IPS DF 19.7 (cell line): ENCODE results near the gene ITGA11.

Experiments
- DNase-seq: peaks from one replicate; pipeline ENCODE4 v3.0.0-alpha.2; 2013; ENCODE audit warnings: low read depth, low spot score

Gene ITGA11

GRCh38 chr15:68445351-68445750, 13.4 kb upstream of the ITGA11 start:
- no peak for DNase-seq

GRCh38 chr15:68444336-68444735, 12.4 kb upstream of the ITGA11 start:
- DNase-seq = no peak

- DNase-seq = no peak
Measured at GRCh38 chr15:68442903-68443302, 10.9 kb upstream of the ITGA11 start.

DNA sequence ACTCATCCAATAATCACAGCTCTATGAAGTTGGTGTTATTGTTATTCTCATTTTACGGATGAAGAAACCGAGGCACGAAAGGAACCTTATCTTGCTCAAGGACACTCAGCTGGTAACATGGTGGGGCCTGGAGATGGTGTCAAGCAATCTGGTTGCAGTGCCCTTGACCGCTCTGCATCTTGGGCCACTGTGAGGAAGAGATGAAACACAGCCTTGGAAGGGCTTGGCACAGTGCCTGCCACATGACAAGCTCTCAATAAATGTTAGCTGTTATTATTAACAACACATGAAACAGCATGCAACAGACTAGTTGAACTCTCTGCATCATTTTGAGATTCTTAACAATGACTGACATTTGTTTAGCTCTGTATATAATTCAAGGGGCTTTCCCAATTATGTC, 10.1 kb upstream of the ITGA11 start:
- DNase-seq = no peak

DNA sequence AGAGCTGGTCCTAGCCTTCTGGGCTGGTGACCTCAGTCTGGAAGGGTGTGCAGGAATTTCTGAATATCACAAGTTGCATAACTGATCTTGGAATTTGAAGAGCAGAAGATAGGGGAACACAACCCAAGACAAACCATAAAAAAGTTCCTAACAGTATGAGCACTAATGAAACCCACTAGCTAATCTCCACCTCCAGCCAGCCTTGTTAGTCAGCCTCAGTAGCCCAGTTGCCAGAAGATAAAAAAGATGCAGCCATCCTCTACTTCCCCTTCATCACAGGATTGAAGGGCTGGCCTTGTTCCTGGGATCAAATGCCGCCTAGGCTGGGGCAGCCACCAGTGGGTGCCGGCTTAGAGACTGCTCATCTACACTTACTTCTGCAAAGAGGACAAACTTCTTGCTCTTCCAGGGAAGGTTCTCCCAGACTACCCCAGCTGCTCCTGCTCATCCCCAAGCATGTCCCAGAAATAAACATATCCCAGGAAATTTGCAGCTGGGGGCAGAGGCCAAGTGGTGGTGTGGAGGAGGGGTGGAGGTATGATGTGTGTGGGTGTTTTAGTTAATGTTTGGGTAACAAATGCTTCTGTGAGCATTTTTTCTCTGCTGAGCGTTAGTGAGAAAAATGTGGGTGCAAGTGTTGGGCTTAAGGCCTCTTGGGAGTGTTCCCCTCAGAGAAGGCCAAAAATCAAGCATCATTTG, 9.2 kb upstream of the ITGA11 start:
- DNase-seq = no peak

- no peak for DNase-seq
Measured at GRCh38 chr15:68440136-68440535, 8.2 kb upstream of the ITGA11 start.

GRCh38 chr15:68439506-68439905, 7.5 kb upstream of the ITGA11 start:
- DNase-seq = no peak

- DNase-seq = no peak
Measured at GRCh38 chr15:68436680-68437079, 4.7 kb upstream of the ITGA11 start.

DNA sequence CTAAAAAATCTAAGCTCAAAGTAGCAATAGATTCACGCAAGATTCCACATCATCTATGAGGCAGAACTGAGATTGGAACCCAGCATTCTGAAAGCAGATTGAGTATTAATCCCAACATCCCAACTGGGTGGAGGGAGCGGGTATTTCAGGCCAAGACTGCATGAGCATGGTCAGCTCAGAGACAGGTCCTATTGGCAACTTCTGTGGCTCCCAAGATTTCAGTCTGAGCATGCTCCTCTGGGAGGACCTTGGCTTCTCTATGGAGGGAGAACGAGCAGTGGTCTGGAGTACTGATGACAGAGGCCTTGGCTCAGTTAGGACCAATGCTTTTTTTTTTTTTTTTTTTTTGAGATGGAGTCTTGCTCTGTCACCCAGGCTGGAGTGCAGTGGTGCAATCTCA, 4.0 kb upstream of the ITGA11 start:
- DNase-seq = no peak

DNA sequence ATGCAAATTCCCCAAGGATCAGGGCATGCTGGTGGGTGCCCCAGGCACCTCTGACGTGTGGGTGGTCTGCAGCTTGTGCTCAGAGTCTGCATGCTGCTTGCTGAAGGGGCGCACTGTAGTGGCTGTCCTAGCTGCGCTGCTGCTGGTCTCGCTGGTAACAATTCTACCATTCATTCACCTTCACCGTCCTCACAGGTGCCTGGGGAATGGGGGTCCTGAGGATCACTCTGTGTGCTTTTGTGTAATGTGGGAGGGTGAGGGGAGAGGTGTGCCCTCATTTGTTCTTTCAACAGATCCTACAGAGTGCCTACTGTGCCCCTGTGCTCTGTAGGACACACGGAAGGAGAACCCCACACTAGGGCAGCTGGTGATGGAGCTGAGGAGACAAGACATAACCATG, 2.1 kb upstream of the ITGA11 start:
- DNase-seq = no peak

DNA sequence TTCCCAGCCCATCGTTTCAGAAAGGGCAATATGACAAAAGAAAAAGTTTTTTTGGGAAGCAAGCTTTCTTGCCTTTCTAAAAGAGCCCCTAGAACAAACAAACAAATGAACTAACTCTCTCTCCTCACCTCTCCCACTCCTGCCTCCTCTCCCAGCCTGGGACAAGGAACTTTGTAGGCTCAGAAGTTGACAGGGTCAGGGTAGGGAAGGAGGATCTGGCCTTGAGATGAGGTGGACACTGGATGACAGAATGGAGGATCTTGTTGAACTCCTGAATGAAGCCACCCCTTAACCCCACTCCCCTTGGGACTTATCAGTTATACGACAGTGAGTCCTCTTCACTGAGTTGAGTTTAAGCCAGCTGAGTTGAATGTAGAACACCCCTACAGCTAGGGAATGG, 1.6 kb upstream of the ITGA11 start:
- no peak for DNase-seq

DNA sequence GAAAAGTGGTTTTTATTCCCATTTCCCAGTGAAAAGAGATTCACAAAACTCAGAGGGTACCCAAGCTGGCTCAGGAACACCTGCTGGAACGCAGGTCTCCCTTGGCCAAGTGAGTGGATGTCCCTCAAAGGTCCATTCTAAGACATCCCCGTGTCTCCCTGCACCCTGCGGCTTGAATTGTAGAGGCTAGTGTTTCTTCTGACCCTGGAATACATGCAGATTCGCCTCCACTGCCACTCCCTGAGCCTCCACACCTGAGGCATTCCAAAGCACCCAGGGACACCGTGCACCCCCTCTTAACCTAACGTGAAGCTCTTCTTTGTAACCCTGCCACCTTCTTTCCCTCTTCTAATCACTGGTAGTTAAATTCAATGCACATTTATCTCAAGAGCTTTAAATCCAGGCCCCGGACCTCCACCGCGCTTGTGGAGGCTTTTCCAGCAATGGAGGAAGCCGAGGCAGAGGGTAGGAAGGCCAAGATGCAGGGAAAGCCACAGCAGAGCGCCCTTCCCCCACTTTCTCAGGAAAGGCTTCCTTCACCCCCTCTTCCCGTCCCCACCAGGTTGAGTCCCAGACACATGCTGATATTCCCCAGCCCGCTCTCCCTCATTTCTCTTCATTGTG, 590 bp upstream of the ITGA11 start:
- no peak for DNase-seq

GRCh38 chr15:68431037-68431791, 749 bp downstream of the ITGA11 start:
- no peak for DNase-seq

- DNase-seq = no peak
Measured at GRCh38 chr15:68430471-68431036, 1.4 kb downstream of the ITGA11 start.

GRCh38 chr15:68429691-68430470, 2.1 kb downstream of the ITGA11 start:
- no peak for DNase-seq

DNA sequence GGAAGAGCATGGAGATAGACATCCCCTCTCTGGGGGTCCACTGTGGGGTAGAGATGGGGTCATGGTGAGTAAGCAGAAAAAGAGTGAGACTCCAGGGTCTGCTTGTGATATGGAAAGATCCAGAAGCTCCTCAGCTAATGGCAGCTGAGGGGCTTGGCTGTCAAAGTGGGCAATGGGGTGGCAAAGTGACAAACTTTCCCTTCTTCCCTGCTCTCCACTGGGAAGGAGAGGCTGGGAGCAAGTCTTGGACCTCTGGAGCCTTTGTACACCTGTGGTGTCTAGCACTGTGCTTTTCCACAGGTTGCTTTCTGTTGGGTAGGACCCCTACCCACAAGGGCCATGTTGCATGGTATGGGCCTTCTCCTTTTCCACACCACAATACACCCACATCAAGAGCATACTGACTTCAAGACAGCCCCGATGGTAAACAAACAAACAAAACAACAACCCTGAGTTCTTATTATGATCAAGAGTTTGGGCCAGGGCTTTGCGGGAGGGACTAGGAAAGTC, 3.5 kb downstream of the ITGA11 start:
- no peak for DNase-seq

GRCh38 chr15:68427963-68428362, 4.0 kb downstream of the ITGA11 start:
- DNase-seq = no peak

DNA sequence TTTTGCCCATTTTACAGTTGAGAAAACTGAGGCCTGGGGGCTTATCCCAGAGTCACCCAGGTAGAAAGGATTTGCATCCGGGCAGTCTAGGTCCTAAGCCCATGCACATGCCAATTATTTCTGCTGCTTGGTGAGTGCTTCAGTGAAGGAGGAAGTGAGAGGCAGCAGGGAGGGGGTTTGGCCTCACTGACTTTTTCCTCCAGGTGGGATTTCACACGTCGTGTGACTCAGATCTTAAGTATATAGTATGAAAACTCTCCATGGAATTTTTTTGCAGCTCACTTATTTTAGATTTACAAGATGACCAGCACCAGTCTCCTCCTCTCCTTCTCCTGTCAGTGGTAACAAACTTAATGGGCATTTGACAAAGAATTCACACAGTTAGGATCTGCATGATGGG, 4.6 kb downstream of the ITGA11 start:
- no peak for DNase-seq

DNA sequence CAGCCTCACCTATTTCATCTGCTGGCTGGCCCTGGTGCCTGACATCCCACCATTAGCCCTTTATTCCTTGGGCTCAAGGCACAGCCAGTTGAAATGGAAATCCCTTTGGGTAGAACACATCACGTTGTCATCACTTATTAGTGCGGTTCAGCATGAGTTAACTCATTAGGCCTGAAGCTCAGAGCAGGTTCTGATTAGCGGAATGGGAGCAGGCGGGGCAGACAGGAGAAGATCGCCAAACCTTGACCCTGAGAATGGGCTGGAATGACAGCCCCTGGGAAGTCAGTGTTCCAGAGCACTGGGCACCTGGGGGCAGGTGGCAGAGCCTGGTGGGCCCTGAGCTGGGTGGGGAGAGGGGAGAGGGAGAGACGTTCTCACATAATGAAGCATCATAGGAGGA, 5.8 kb downstream of the ITGA11 start:
- no peak for DNase-seq

- no peak for DNase-seq
Measured at GRCh38 chr15:68425428-68426060, 6.4 kb downstream of the ITGA11 start.

DNA sequence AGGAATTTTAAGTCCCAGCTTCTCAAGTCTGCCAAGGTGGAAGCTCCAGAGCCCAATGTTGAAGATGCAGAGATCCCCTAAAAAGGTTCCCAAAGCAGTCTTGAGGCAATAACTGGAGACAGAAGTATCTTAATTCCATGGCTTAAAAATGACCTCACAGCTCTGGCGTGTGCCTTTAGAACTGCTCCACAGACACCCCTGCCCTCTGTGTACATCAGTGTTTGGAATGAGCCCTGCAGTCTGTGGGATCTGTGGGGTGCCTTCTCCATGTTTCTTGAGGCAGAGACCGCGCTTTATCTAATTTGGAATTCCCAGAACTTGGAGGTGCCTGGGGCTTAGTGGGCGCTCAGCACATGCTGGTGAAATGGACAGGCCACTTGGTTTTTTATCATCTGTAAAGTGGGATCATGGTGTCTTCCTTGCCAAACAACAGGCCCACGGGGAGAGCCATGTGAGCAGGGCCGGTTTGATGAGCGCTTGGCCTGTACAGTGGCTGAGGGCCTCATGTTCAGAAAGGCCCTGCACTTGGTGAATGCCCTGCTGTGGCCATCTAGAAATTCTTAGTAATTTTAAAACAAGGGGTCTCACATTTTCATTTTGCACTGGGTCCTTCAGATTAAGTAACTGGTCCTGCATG, 7.1 kb downstream of the ITGA11 start:
- DNase-seq = no peak
